Renal cortex interstitium (tissue), 11 donors: ENCODE measurements around the gene MCUR1. TPM values are rescaled to one million over a fixed set of nuclear protein-coding genes. Genes with fewer than 3 reads are reported as not detected.

ENCODE experiments used
- DNase-seq, 11 donors: peaks; one replicate each; pipeline ENCODE4 v3.0.0-alpha.2; 2013; ENCODE audit warnings: low read depth in 9 of 11, low spot score in 4 of 11; ENCODE audit errors: extremely low read depth in 1 of 11
- polyA plus RNA-seq, 3 donors: library from polyadenylated mRNA; unstranded; fragments of 120-200 nt; gene quantifications; one replicate each; pipeline ENCODE4 v1.2.1, GENCODE V29; 2013; ENCODE audit not compliant: insufficient read length in 3 of 3

The MCUR1 gene
- polyA plus RNA-seq, 3 donors, result 50.9 to 60.9 (median 56.1) TPM

DNA sequence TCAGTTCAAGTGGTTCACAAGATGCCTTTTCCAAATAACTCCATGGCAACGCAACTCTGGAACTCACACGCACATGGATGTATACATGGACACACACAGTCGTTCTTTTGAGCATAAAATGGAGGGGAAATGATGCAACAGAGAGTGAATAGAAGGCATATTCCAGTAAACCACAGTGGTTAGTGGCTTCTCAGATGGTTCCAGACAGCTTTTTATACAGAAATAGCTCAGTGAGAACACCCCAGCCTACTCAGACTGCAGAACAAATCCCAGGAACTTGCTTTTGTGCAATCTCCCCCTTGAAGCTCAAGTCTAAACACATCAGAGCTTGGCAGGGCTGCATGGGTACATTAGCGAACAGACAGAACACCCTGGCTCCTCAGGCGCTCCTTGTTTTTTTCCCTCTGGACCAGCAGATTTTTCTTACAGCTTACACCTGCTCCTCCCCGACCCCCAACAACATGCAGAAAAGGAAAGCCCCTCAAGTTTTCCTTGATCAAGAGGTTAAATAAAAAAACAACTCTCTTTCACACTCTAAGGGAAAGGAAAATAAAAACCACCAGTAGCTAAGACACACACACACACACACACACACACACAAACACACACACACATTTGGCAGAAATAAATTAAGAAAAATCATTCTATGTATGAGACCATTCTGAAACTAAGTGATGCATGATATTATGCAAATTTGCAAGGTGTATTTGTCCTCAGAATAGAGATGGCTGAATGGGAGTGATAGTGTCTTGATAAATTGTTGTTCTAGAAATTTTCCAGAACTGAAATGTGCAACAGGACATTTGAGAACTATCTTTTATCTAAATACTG is 51.5 kb downstream of the MCUR1 start:
- no peak for DNase-seq

DNA sequence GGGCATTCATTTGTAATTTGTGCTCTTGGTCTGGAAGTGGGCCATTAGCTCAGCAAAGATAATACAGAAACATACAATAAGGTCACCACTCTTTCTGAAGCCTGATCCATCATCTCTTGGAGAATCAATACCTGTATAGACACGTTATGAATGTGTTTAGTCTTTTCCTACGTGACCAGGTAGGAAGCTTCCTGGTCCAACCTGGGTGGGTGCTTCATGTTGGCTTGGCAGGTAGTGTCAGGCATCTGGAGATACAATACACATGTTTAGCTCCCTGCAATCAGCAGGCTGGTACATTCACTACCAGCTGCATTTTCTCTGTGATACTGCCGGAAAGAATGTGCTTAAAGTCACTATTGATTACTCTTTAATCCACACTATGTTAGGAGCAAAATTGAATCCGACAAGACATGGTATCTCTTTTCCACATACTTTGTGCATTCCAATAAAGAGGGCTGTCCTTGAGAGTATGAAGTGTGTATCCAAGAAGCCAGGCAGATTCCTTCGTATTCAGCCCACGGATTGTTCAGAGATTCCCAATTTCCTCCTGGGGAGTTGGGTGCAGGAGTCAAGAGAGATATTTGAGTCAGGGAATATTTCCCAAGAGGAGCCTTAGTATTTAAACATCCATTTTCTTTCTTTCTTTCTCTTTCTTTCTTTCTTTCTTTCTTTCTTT is 52.9 kb downstream of the MCUR1 start:
- no peak for DNase-seq

DNA sequence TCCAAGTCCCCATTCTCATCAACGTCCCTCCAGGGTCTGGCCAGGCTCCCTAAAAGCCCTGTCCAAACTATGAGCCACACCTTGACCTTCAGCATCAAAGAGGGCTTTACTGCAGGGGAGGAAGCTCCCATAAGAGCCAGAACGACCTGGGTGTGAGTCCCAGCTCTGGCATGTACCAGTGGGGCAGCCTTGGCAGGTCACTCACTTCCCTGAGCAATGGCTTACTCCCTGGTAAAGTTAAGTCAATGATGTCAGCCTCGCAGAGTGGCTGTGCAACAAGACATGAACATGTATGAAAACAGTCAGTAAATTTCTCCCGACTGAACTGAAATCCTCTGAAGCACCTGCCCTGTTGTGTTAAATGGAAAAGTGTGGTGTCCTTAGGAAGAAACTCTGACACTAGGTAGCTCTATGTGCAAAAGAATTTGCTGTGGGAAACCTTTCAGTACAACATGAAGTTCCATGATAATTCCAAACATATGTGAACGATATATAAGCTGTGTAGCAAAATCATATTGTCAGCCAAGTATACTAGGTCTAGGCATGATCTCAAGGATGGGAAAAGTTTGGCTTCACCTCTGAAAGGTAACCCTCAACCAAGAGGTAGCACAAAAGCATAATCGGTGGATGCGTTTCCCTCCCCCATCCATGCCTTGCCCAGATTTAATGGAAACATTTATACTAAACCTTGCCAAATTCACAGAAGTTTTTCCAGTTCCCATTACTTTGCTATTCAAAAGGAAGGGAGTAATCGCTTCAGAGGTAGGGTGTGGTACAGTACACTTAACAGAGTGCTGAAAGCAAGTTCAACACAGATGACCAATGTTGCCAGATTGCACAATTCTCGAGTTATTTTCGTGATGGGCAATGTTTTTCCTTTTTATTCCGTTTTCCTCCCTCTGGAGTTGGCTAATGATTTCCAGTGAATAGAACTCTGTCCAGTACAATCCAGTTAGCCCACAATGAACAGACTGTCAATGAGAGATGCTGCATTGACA is 53.8 kb downstream of the MCUR1 start:
- DNase-seq, result no peak

DNA sequence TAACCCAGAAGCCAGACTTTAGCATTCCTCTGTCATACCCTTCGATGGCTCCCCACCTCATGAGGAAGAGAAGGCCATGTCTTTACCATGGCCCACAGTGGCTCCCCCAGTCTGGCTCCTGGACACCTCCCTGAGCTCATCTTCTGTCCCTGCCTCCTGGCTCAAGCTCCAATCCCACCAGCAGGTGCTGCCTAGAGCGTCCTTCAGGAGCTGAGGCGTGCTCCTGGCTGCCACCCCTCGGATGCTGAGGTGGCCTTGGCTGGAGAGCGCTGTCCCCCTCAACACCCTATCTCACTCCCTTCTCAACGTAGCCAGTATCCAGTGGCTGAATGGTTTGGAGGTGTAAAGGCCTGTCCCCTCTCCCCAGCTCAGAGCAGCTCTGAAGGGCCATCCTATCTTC is 55.3 kb downstream of the MCUR1 start:
- DNase-seq, result no peak

- DNase-seq, result no peak
These were observed 59.7 kb downstream of the MCUR1 start for GRCh38 chr6:13754644-13755043.

- DNase-seq, result no peak
These were observed 70.6 kb downstream of the MCUR1 start for GRCh38 chr6:13743736-13744127.

DNA sequence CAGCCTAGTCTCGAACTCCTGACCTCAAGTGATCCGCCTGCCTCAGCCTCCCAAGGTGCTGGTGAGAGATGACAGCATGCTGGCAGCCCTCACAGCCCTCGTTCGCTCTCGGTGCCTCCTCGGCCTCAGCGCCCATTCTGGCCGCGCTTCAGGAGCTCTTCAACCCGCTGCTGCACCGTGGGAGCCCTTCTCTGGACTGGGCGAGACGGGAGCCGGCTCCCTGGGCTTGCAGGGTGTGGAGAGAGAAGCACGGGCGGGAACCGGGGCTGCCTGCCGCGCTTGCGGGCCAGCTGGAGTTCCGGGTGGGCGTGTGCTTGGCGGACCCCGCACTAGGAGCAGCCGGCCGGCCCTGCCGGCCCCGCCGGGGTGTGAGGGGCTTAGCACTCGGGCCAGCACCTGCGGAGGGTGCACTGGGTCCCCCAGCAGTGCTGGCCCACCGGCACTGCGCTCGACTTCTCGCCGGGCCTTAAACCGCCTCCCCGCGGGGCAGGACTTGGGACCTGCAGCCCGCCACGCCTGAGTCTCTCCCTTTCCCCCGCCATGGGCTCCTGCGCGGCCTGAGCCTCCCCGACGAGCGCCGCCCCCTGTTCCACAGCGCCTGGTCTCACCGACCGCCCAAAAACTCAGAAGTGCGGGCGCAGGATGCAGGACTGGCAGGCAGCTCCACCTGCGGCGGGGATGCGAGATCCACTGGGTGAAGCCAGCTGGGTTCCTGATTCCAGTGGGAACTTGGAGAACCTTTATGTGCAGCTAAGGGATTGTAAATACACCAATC is 71.2 kb downstream of the MCUR1 start:
- no peak for DNase-seq

- DNase-seq, result no peak
These were observed 73.0 kb downstream of the MCUR1 start for GRCh38 chr6:13741365-13741764.

Other genes starting within 250 kb of the MCUR1 start
- 10 to 100 TPM; 18.8 to 25.5 (median 21.1) TPM for gene SIRT5, start 240.0 kb downstream of the MCUR1 start, polyA plus RNA-seq
- gene NOL7, start 199.2 kb downstream of the MCUR1 start, polyA plus RNA-seq, result 100 to 1,000 TPM in 1 of 3 donors, 10 to 100 TPM in 2; 82.1 to 100 (median 87.8) TPM
- 10 to 100 TPM; 45.8 to 48.7 (median 46.6) TPM for gene RANBP9, start 102.7 kb downstream of the MCUR1 start, polyA plus RNA-seq
- gene RNF182, start 110.4 kb upstream of the MCUR1 start, polyA plus RNA-seq, result 1 to 10 TPM; 3.0 to 4.7 (median 3.2) TPM